GM18858 (cell line): ENCODE results near the gene FTL.

Experiments
- ATAC-seq: cut with Tn5 transposase; IDR thresholded peaks from one replicate; pipeline ENCODE4 v1.9.1; 2021; ENCODE audit not compliant: unreplicated experiment

Gene FTL

GRCh38 chr19:48964205-48965039 lies 687 bp upstream of the FTL start:
- no peak for ATAC-seq

- ATAC-seq = peak; percentile 16
Observed at GRCh38 chr19:48965806-48966540, 864 bp downstream of the FTL start.

- ATAC-seq = no peak
Observed at GRCh38 chr19:48966541-48967345, 1.6 kb downstream of the FTL start.

GRCh38 chr19:48967346-48968178 lies 2.5 kb downstream of the FTL start:
- no peak for ATAC-seq

GRCh38 chr19:48968179-48968661 lies 3.1 kb downstream of the FTL start:
- ATAC-seq = no peak

GRCh38 chr19:48968813-48969218 lies 3.7 kb downstream of the FTL start:
- ATAC-seq = no peak

- ATAC-seq = no peak
Observed at GRCh38 chr19:48969276-48970138, 4.4 kb downstream of the FTL start.

GRCh38 chr19:48970139-48970766 lies 5.1 kb downstream of the FTL start:
- ATAC-seq = no peak

- no peak for ATAC-seq
Observed at GRCh38 chr19:48970923-48971395, 5.8 kb downstream of the FTL start.

- no peak for ATAC-seq
Observed at GRCh38 chr19:48975947-48976847, 11.1 kb downstream of the FTL start.

GRCh38 chr19:48977061-48977460 lies 12.0 kb downstream of the FTL start:
- ATAC-seq = no peak

GRCh38 chr19:48982280-48982679 lies 17.2 kb downstream of the FTL start:
- no peak for ATAC-seq

- no peak for ATAC-seq
Observed at GRCh38 chr19:48985711-48986110, 20.6 kb downstream of the FTL start.

- ATAC-seq = no peak
Observed at GRCh38 chr19:48986211-48986610, 21.1 kb downstream of the FTL start.

GRCh38 chr19:48987323-48987722 lies 22.2 kb downstream of the FTL start:
- ATAC-seq = no peak

GRCh38 chr19:48988286-48988685 lies 23.2 kb downstream of the FTL start:
- ATAC-seq = no peak

GRCh38 chr19:48988860-48989259 lies 23.8 kb downstream of the FTL start:
- ATAC-seq = no peak
